ENCODE measurements around the gene WDR26. TPM values are rescaled to one million over a fixed set of nuclear protein-coding genes. Genes with fewer than 3 reads are reported as not detected.

The WDR26 gene
- total and polyA plus RNA-seq, 2 of the 4 experiments (the other 2 are of a cell fraction) = 23.8 to 46.4 TPM

DNA sequence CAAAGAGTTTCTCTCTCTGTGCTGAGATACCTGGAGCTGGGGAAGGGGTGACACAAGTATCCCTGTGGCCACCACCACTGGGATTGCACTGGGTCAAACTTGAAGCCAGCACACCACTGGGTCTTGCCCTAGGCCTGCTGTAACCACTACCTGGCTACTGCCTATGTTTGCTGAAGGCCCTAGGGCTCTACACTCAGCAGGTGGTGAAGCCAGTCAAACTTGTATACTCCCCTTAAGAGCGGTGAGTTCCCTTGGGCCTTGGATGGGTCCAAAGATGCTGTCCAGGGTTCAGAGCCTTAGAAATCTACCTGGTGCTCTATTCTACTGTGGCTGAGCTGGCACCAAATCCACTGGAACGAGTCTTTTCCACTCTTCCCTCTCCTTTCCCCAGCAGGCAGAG lies 47.0 kb upstream of the WDR26 start:
- Histone ChIP-seq H4K20me1 (ENCODE audit: insufficient read depth, low read length) (no peaks in the 10 kb centered on the region), H2BK5ac (ENCODE audit: low read depth, low read length, poor library complexity, severe bottlenecking) (no peak overlapping the region), H3K9ac (ENCODE audit: low read depth, low read length) (no peak overlapping the region), H2BK15ac (ENCODE audit: low read depth, low read length) (no peak overlapping the region), H3K18ac (ENCODE audit: low read depth, low read length) (no peak overlapping the region), H3K4me1 (ENCODE audit: control insufficient read depth, insufficient read depth, low read length) (peaks cover 2% of the 10 kb centered on the region; the same call in 1 of the 2 replicates), H4K5ac (ENCODE audit: low read depth, low read length) (no peak overlapping the region), H3K14ac (replicated peaks; ENCODE audit: low read depth, low read length) (no peak overlapping the region), H3K9me3 (ENCODE audit: control insufficient read depth, insufficient read depth, low read length) (no peaks in the 10 kb centered on the region), H4K8ac (ENCODE audit: low read depth in 2 of 2, low read length in 2 of 2) (no peak overlapping the region), H3K56ac (ENCODE audit: extremely low read depth, insufficient read depth, low read length) (no peak overlapping the region), H3K4me2 (ENCODE audit: low read depth, low read length) (no peak overlapping the region), H3K79me1 (ENCODE audit: low read depth in 1 of 2, low read length in 2 of 2) (no peaks in the 10 kb centered on the region), H2BK120ac (ENCODE audit: low read depth, low read length) (no peak overlapping the region), H3K36me3 (ENCODE audit: control insufficient read depth, insufficient read depth, low read length) (no peaks in the 10 kb centered on the region), H2AK9ac (replicated peaks; ENCODE audit: low read depth, low read length, poor library complexity) (no peak overlapping the region), H4K91ac (ENCODE audit: insufficient read depth, low read depth, low read length) (no peak overlapping the region), H3K4me3 (ENCODE audit: insufficient read depth, low read depth, low read length) (no peak overlapping the region), H2AFZ (replicated peaks; ENCODE audit: low read length, poor library complexity) (no peak overlapping the region), H3K27ac (ENCODE audit: insufficient read depth, low read length) (no peak overlapping the region), H2AK5ac (ENCODE audit: low read depth, low read length) (no peak overlapping the region), H3K9me1 (ENCODE audit: insufficient read depth, low read length) (no peaks in the 10 kb centered on the region), H2BK20ac (ENCODE audit: low read depth, low read length) (no peak overlapping the region), H3K27me3 (ENCODE audit: control insufficient read depth, insufficient read depth, low read length) (no peaks in the 10 kb centered on the region), H3K4ac (ENCODE audit: low read depth, low read length) (no peak overlapping the region), H3K23ac (ENCODE audit: low read depth, low read length) (no peak overlapping the region)
- ChIA-PET CTCF (no interaction called here), POLR2A (ENCODE audit: unreplicated experiment) (interaction anchor here (0.5 kb wide), 1 partner anchor 62 kb away, joined by 3 read pairs; no protein-coding TSS in a partner anchor)
- in situ Hi-C loops (cut with MboI; ENCODE audit: low sequenced_read_pairs) (loop anchor here (25.0 kb wide), 1 partner anchor 931 kb away; no protein-coding TSS in a partner anchor), dilution Hi-C loops (cut with HindIII; ENCODE audit: low sequenced_read_pairs, unreplicated experiment) (no loop called here), intact Hi-C loops (cut with micrococcal nuclease) (no loop called here)
- DNase-seq = no peak
- TF ChIP-seq, protein P1, sequence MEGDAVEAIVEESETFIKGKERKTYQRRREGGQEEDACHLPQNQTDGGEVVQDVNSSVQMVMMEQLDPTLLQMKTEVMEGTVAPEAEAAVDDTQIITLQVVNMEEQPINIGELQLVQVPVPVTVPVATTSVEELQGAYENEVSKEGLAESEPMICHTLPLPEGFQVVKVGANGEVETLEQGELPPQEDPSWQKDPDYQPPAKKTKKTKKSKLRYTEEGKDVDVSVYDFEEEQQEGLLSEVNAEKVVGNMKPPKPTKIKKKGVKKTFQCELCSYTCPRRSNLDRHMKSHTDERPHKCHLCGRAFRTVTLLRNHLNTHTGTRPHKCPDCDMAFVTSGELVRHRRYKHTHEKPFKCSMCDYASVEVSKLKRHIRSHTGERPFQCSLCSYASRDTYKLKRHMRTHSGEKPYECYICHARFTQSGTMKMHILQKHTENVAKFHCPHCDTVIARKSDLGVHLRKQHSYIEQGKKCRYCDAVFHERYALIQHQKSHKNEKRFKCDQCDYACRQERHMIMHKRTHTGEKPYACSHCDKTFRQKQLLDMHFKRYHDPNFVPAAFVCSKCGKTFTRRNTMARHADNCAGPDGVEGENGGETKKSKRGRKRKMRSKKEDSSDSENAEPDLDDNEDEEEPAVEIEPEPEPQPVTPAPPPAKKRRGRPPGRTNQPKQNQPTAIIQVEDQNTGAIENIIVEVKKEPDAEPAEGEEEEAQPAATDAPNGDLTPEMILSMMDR (conservative IDR thresholded peaks at IDR 0.05; ENCODE audit: low read depth, low read length) = no peak
- TF ChIP-seq CHD1 (IDR thresholded peaks at IDR 0.05; ENCODE audit: low read depth, low read length) = no peak
- no peak for TF ChIP-seq NFE2L2 (IDR thresholded peaks at IDR 0.05; ENCODE audit: low read depth, low read length)
- TF ChIP-seq BHLHE40 (IDR thresholded peaks at IDR 0.05; ENCODE audit: low read depth, low read length) = no peak
- TF ChIP-seq, protein P2, sequence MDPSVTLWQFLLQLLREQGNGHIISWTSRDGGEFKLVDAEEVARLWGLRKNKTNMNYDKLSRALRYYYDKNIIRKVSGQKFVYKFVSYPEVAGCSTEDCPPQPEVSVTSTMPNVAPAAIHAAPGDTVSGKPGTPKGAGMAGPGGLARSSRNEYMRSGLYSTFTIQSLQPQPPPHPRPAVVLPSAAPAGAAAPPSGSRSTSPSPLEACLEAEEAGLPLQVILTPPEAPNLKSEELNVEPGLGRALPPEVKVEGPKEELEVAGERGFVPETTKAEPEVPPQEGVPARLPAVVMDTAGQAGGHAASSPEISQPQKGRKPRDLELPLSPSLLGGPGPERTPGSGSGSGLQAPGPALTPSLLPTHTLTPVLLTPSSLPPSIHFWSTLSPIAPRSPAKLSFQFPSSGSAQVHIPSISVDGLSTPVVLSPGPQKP (IDR thresholded peaks at IDR 0.05; ENCODE audit: borderline replicate concordance, low read depth, low read length) = no peak
- TF ChIP-seq, protein P3, sequence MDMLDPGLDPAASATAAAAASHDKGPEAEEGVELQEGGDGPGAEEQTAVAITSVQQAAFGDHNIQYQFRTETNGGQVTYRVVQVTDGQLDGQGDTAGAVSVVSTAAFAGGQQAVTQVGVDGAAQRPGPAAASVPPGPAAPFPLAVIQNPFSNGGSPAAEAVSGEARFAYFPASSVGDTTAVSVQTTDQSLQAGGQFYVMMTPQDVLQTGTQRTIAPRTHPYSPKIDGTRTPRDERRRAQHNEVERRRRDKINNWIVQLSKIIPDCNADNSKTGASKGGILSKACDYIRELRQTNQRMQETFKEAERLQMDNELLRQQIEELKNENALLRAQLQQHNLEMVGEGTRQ (IDR thresholded peaks at IDR 0.05; ENCODE audit: low read depth, low read length) = no peak
- no peak for TF ChIP-seq FOS (IDR thresholded peaks at IDR 0.05; ENCODE audit: low read depth, low read length)
- no peak for TF ChIP-seq CEBPB (IDR thresholded peaks at IDR 0.05; ENCODE audit: low read depth, low read length)
- TF ChIP-seq SMC3 (IDR thresholded peaks at IDR 0.05; ENCODE audit: low read depth, low read length) = no peak
- TF ChIP-seq MXI1 (IDR thresholded peaks at IDR 0.05; ENCODE audit: borderline replicate concordance, low read depth, low read length) = no peak
- no peak for TF ChIP-seq RFX5 (IDR thresholded peaks at IDR 0.05; ENCODE audit: low read depth, low read length)
- no peak for TF ChIP-seq POLR2A (IDR thresholded peaks at IDR 0.05; ENCODE audit: low read depth, low read length)
- no peak for TF ChIP-seq RAD21 (IDR thresholded peaks at IDR 0.05; ENCODE audit: low read length)
- no peak for TF ChIP-seq MAZ (IDR thresholded peaks at IDR 0.05; ENCODE audit: borderline replicate concordance, low read depth, low read length)
- no peak for ATAC-seq (ENCODE audit: low read depth)
- BruUV-seq (replicated peaks) = no TSS peak
- WGBS, 2 experiments (ENCODE audit: extremely low coverage in 2 of 2, insufficient read length in 1 of 2) = 83% methylated on average over 1 of the region's 2 CpGs; no CpG with 5 or more reads in 1 of the 2 experiments
